NCI-H446 treated with DMSO at 0.1 percent for 48 hours (cell line): ENCODE measurements around the gene AP4M1.

Experiments
- DNase-seq: peaks from one replicate; lab custom pipeline; 2025; lab: John Stamatoyannopoulos, UW

The AP4M1 gene, protein sequence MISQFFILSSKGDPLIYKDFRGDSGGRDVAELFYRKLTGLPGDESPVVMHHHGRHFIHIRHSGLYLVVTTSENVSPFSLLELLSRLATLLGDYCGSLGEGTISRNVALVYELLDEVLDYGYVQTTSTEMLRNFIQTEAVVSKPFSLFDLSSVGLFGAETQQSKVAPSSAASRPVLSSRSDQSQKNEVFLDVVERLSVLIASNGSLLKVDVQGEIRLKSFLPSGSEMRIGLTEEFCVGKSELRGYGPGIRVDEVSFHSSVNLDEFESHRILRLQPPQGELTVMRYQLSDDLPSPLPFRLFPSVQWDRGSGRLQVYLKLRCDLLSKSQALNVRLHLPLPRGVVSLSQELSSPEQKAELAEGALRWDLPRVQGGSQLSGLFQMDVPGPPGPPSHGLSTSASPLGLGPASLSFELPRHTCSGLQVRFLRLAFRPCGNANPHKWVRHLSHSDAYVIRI

GRCh38 chr7:100101016-100101862 lies at the start of gene AP4M1, which contains the start of gene MCM7:
Gene AP4M1 (plus strand): TSS chr7:100101643. CDS start chr7:100101715, 72 bp downstream.
Gene MCM7 (minus strand): TSS chr7:100101397. CDS start chr7:100101294, 103 bp downstream.
- DNase-seq = peak; percentile 97

GRCh38 chr7:100053215-100053614 lies 48.2 kb upstream of the AP4M1 start:
- DNase-seq = peak; percentile 5

DNA sequence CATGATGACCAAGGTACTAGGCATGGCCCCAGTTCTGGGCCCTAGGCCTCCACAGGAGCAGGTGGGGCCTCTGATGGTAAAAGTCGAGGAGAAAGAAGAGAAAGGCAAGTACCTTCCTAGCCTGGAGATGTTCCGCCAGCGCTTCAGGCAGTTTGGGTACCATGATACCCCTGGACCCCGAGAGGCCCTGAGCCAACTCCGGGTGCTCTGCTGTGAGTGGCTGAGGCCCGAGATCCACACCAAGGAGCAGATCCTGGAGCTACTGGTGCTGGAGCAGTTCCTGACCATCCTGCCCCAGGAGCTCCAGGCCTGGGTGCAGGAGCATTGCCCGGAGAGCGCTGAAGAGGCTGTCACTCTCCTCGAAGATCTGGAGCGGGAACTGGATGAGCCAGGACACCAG lies 44.4 kb upstream of the AP4M1 start:
- no peak for DNase-seq

- no peak for DNase-seq
Measured at GRCh38 chr7:100059251-100059739, 42.1 kb upstream of the AP4M1 start.

- DNase-seq = no peak
Measured at GRCh38 chr7:100061518-100062193, 39.8 kb upstream of the AP4M1 start.

DNA sequence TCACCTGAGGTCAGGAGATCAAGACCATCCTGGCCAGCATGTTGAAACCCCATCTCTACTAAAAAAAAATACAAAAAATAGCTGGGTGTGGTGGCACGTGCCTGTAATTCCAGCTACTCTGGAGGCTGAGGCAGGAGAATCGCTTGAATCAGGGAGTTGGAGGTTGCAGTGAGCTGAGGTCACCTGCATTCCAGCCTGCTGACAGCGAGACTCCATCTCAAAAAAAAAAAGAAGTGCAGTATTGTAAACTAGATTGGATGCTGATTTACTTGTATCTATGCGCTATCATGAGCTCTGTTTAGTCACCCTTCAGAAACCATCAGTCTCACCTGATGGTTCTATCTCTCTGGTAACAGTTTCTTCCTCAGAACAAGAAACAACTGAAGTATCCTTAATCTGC lies 38.1 kb upstream of the AP4M1 start:
- DNase-seq = no peak

DNA sequence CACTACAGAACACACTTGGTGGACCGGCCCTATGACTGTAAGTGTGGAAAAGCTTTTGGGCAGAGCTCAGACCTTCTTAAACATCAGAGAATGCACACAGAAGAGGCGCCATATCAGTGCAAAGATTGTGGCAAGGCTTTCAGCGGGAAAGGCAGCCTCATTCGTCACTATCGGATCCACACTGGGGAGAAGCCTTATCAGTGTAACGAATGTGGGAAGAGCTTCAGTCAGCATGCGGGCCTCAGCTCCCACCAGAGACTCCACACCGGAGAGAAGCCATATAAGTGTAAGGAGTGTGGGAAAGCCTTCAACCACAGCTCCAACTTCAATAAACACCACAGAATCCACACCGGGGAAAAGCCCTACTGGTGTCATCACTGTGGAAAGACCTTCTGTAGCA lies 37.3 kb upstream of the AP4M1 start:
- DNase-seq = no peak

DNA sequence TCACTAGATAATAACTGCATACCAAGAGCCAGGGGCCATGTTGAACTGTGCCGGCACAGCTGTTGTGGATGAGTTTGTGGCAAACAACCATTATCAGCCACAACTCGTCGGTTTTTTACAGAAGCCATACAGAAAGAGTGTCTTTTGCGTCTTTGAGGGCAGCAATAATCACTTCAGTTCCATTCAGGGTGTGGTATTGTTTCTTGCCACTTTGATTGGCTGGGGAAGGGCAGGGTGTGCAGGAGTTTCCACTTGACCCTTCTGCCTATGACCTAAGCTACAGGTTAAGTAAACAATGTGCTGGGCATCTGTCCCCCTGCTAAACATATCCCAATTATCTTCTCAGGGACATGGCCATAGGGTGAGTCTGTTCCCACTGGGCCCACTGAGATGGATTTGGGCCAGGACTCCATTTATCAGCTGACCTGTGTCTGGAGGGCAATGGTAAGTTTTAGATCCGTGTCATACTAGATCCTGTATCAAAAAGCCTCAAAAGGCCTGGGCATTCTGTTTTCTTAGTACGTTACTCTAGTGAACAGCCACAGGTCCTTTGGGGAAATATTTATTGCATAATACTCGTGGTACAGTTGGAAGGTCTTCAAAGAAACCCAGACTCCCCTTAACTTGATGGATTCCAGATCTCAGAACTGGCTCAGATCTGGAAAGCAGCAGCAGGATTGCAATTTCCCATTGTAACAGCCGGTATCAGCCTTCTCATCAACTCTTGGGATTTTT lies 35.8 kb upstream of the AP4M1 start:
- DNase-seq = no peak

GRCh38 chr7:100066953-100067352 lies 34.5 kb upstream of the AP4M1 start:
- no peak for DNase-seq

GRCh38 chr7:100069991-100070390 lies 31.5 kb upstream of the AP4M1 start:
- DNase-seq = no peak

GRCh38 chr7:100071018-100071723 lies 30.3 kb upstream of the AP4M1 start:
- DNase-seq = no peak

DNA sequence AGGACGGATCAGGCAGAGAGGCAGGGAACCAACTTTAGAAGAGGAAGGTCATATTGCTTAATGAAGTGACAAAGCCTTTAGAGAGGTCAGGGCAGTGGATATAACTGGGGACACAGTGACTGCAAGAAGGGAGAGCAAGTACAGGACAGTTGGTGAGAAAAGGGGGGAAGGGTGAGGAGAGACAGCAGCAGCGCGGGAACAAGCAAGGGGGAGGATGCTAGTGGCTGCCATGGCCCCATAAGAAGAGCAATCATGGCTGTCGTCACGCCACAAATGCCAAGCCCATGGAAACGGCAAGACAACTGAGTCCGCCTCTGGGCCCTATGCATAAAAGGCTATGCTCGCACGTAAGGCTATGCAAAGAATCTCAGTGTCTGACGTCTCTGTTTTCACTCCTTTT lies 29.0 kb upstream of the AP4M1 start:
- no peak for DNase-seq

DNA sequence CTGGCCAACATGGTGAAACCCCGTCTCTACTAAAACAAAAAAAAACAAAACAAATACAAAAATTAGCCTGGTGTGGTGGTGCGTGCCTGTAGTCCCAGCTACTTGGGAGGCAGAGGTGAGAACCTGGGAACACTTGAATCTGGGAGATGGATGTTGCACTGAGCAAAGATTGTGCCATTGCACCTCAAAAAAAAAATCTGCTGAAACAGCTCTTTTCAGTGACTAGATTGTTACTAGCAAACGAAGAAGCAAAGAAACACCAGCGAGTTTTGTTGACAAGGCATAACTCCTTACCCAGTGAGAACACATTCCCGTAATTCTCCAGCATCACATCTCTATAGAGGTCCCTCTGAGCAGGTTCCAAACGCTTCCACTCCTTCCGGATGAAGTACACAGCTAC lies 26.6 kb upstream of the AP4M1 start:
- no peak for DNase-seq

GRCh38 chr7:100075418-100075817 lies 26.0 kb upstream of the AP4M1 start:
- DNase-seq = no peak

DNA sequence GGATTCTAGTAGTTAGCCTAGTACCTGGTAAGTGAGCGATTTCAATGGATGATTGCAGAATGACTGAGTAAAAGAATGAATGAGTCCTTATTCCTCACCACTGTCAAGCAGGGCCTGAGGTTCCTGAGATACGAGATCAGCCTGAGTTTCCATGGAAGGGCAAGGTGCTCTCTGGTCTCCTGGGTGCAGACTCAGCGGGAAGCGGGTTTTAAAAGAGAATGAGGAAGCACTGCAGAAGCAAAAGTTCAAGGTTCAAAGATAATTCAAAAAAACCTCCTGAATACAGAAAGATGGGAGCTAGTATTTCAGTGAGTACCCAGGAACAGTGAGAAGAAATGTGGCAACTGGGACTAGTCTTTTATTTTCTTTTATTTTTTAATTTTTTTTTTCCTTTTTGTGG lies 24.2 kb upstream of the AP4M1 start:
- DNase-seq = no peak

GRCh38 chr7:100079024-100079560 lies 22.4 kb upstream of the AP4M1 start:
- no peak for DNase-seq

DNA sequence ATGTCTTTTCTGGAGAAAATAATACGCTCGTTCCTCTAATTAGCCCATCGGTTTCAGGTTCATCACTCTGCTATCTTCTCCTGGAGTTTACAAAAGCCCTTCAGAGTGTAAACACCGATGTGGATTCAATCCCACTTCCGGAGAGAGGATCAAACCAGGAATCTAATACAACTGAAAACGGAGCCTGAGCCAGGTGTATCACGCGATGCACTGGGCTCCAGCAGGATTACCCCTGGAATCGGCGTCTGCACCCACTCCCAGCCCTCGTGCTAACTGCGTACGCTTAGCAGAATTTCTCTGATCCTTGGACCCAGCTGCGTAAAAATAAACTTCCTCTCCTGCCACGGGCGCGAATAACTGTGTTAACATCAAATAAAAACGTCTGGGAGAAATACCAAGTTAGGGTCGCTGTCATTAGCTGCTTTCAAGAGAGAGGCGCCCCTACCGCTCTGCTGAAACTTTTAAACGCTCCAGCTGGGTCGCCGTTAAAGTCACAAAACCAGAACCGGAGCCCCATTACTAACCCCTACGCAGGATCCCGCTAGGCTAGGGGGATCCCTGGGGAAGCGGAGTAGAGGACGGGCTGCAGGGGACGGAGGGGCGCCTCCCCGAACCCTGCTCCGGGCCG lies 20.4 kb upstream of the AP4M1 start:
- DNase-seq = no peak

DNA sequence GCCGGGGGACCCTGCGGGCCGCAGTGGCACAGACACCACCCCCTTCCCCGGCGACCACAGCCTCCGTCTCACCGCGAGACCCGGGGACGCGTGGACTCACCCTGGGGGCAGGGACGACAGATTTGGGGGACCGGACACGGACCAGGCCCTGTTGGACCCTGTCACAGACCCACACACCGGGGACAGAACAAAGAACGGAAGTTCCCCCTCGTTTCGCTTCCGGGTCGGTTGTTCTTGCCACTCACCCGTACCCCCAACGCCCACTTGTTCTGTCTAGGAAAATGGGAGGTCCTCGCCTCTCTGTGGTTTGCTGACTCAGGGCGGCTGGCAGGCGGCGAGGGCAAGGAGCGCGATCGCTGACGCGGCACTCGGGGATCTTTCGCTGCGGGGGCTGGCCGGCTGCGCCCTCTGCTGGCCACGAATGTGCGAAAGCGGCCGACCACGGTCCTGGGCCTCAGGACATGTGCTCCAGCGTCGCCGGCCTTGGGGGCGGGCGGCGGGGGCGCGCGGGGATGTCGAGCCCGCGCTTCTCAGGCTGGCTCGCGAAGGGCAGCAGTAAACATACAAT lies 19.8 kb upstream of the AP4M1 start, which contains the start of gene ZNF3:
ZNF3 (minus strand) TSS at position 189 of the 568 bp plus-strand sequence. CDS start 4,366 bp downstream, outside the sequence.
- DNase-seq = peak; percentile 93

DNA sequence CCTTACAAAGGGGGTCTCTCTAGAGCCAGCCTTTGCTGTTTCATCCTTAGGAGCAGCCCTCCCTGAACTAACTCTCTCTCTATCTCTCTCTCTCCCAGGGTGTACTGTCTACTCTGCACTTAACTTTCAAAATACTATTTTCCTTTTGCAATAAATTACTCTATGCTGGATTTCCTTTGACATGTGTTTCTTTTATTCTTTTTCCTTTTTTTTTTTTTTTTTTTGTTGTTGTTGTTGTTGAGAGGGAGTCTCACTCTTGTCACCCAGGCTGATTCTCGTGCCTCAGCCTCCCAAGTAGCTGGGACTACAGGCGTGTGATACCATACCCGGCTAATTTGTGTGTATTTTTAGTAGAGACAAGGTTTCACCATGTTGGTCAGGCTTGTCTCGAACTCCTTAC lies 18.5 kb upstream of the AP4M1 start:
- no peak for DNase-seq

- no peak for DNase-seq
Measured at GRCh38 chr7:100085515-100085914, 15.9 kb upstream of the AP4M1 start.
